Pancreas (tissue), 10 donors: ENCODE measurements around the gene FDPS. TPM values are rescaled to one million over a fixed set of nuclear protein-coding genes. Genes with fewer than 3 reads are reported as not detected.

Experiments used
- ATAC-seq, 4 donors: fragments of 200-7000 bp; cut with Tn5 transposase; one replicate each; pipeline versions ENCODE4 v1.8.0 to v1.9.1; 2020; ENCODE audit warnings: mild to moderate bottlenecking in 4 of 4, moderate library complexity in 4 of 4
- DNase-seq, 6 donors: peaks; one replicate each; pipeline ENCODE4 v3.0.0-alpha.2; 2020
- FAIRE-seq: peaks from 2 replicates; lab custom pipeline; 2012; peaks lifted over from hg19 to GRCh38; lab: Jason Lieb, UNC
- H3K27ac ChIP-seq, 4 donors: fragments of 200-600 bp; sonication (generic); 1 replicate in 3 of 4; 2 replicates in 1 of 4; pipeline versions ENCODE4 v1.5.0 to v1.8.0; 2020
- H3K27me3 ChIP-seq, 4 donors: fragments of 200-600 bp; one replicate each; pipeline ENCODE4 v1.8.0; 2021
- H3K36me3 ChIP-seq, 3 donors: fragments of 200-600 bp; sonication (generic) in 1 of 3; one replicate each; pipeline versions ENCODE4 v1.5.0 to v1.8.0; 2020 to 2021
- H3K4me1 ChIP-seq, 3 donors: fragments of 200-600 bp; one replicate each; pipeline ENCODE4 v1.8.0; 2021
- H3K4me3 ChIP-seq, 4 donors: fragments of 200-600 bp; sonication (generic) in 2 of 4; one replicate each; pipeline versions ENCODE4 v1.5.0 to v1.8.0; 2020 to 2021
- H3K9me3 ChIP-seq, 4 donors: fragments of 200-600 bp; one replicate each; pipeline ENCODE4 v1.8.0; 2021
- WGBS, 2 donors: extraction: QIAGEN DNeasy Blood & Tissue Kit; methylation state at CpG; one replicate each; pipeline ENCODE4 v1.1.7; 2013; 5-methylcytosine and 5-hydroxymethylcytosine counted together
- intact Hi-C, 3 donors: fragments of 100-400 bp; cut with DNase I; formaldehyde crosslinking; loops; one replicate each; pipeline versions ENCODE4 v1.11.1 to v1.14.2; 2022
- microRNA-seq, 2 donors: library from miRNA; unstranded; fragments of <30 nt; microRNA quantifications; one replicate each; pipeline versions ENCODE4 to v1.1.0, GENCODE V29; 2019 to 2020
- polyA plus RNA-seq, 2 donors: library from polyadenylated mRNA; stranded (reverse); fragments of 200-250 nt; gene quantifications; one replicate each; pipeline ENCODE4 v1.2.3, GENCODE V29; 2013
- total RNA-seq, 6 donors: library from RNA; stranded (reverse); fragmentation: NEBNext Ultra II Directional in 4 of 6; extraction: Animal tissue kit (Norgen Biotek cat#: 25700) in 4 of 6; gene quantifications; one replicate each; pipeline versions ENCODE4 v1.2.1 to v1.2.4, GENCODE V29; 2021 to 2023
- TF ChIP-seq, protein P1 (sequence below), 4 donors: fragments of 200-600 bp; sonication (generic) in 3 of 4; IDR thresholded peaks; one replicate each; pipeline versions ENCODE4 v1.5.0 to v1.8.0; 2021; ENCODE audit warnings: antibody characterized with exemption in 4 of 4
- donor health status: healthy with polysubstance abuse.
- donor health status: DM: no; HTN: no; CAD: no; lungs with moderate emphysema.
- donor health status: DM: no; HTN: no; CAD: no.
- donor health status: control.
- donor health status: control.
- donor health status: Bipolar disorder and iron deficiency.
- donor health status: DM: yes; HTN: yes; CAD: no.
- donor health status: DM: no; HTN: no; CAD: no.
- donor health status: DM: no; HTN: no; CAD: no.
- donor health status: DM: yes; HTN: yes; CAD: no.

FDPS gene
- total and polyA plus RNA-seq, 8 donors = 48.7 to 151 (median 70.7) TPM

DNA sequence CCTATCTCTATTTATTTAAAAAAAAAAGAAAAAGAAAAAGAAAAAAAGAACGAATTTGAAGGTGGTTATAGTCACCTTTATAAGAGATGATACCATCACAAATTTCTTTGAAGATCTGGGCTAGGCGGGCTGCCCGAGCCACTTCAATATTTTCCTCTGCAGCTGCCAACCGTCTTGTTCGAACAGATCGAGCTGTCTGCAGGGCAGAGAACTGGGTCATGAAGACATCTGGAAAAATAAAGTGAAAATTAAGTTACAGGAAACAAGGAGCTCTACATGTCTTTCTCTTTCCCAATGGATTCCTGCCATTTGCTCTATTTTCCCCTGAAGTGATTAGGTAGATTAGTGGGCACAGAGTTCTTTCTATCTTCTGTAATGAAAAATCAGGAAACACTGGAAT lies 44.0 kb downstream of the FDPS start:
- no peak overlapping the region for H3K27ac ChIP-seq
- no peaks in the 10 kb centered on the region for H3K27me3 ChIP-seq
- no peak overlapping the region for H3K4me3 ChIP-seq
- H3K4me1 ChIP-seq = no peaks in the 10 kb centered on the region
- ATAC-seq (no peak), FAIRE-seq (no peak), DNase-seq (no peak)
- WGBS, 2 donors = 87 to 92% methylated on average over 6 of the region's 6 CpGs
- H3K36me3 ChIP-seq = peaks cover 0 to 61% (median 42%) of the 10 kb centered on the region in 3 donors
- H3K9me3 ChIP-seq = no peaks in the 10 kb centered on the region
- TF ChIP-seq, protein P1, sequence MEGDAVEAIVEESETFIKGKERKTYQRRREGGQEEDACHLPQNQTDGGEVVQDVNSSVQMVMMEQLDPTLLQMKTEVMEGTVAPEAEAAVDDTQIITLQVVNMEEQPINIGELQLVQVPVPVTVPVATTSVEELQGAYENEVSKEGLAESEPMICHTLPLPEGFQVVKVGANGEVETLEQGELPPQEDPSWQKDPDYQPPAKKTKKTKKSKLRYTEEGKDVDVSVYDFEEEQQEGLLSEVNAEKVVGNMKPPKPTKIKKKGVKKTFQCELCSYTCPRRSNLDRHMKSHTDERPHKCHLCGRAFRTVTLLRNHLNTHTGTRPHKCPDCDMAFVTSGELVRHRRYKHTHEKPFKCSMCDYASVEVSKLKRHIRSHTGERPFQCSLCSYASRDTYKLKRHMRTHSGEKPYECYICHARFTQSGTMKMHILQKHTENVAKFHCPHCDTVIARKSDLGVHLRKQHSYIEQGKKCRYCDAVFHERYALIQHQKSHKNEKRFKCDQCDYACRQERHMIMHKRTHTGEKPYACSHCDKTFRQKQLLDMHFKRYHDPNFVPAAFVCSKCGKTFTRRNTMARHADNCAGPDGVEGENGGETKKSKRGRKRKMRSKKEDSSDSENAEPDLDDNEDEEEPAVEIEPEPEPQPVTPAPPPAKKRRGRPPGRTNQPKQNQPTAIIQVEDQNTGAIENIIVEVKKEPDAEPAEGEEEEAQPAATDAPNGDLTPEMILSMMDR (IDR thresholded peaks at IDR 0.05) = no peak
- intact Hi-C loops = no loop called here

DNA sequence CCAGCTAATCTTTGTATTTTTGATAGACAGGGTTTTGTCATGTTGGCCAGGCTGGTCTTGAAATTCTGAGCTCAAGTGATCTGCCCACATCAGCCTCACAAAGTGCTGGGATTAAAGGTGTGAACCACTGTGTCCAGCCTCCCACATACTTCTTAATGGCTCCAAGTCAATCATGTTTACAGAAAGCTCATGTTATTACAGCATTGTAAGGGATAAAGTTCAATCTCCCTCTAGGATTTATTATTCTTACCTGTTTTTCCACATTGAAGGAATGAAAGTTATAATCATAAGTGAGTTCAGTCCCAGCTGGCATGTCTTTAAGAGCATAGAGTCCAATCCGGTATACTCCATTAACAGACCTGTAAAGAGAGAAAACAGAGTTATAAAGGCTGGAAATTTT lies 51.4 kb downstream of the FDPS start:
- Histone ChIP-seq H3K9me3 (no peaks in the 10 kb centered on the region), H3K27ac (no peak overlapping the region), H3K27me3 (no peaks in the 10 kb centered on the region), H3K36me3 (peaks cover 0 to 36% (median 13%) of the 10 kb centered on the region in 3 donors), H3K4me1 (no peaks in the 10 kb centered on the region), H3K4me3 (no peak overlapping the region)
- 95 to 100% methylated on average over 1 of the region's 1 CpG for WGBS, 2 donors
- ATAC-seq (no peak), FAIRE-seq (no peak), DNase-seq (no peak)
- TF ChIP-seq, protein P1 (IDR thresholded peaks at IDR 0.05) = no peak
- intact Hi-C loops = no loop called here

Small RNA genes lying within 50 kb of the gene (microRNA-seq; reads per million reads assigned to microRNA genes)
- gene MIR555 = 0 reads per million in 2 donors

Other genes starting within 250 kb of the FDPS start
- 1 to 10 TPM; 2.1 to 5.6 (median 3.1) TPM for gene EFNA4, start 245.1 kb upstream of the FDPS start, total RNA-seq
- gene EFNA4, start 245.1 kb upstream of the FDPS start, polyA plus RNA-seq = 1 to 10 TPM; 6.0 to 6.2 TPM
- 1 to 10 TPM in 2 of 6 donors, under 1 TPM in 4; 0.52 to 1.2 (median 0.70) TPM for gene EFNA3, start 230.0 kb upstream of the FDPS start, total RNA-seq
- under 1 TPM; 0.72 to 0.99 TPM for gene EFNA3, start 230.0 kb upstream of the FDPS start, polyA plus RNA-seq
- gene EFNA1, start 181.0 kb upstream of the FDPS start, total RNA-seq = 10 to 100 TPM; 19.5 to 45.9 (median 30.4) TPM
- gene EFNA1, start 181.0 kb upstream of the FDPS start, polyA plus RNA-seq = 10 to 100 TPM; 47.9 to 91.7 TPM
- 10 to 100 TPM; 18.7 to 33.3 (median 26.2) TPM for gene SLC50A1, start 173.0 kb upstream of the FDPS start, total RNA-seq
- gene SLC50A1, start 173.0 kb upstream of the FDPS start, polyA plus RNA-seq = 10 to 100 TPM; 32.8 to 33.0 TPM
- 10 to 100 TPM; 39.4 to 46.5 (median 42.3) TPM for gene DPM3, start 168.3 kb upstream of the FDPS start, total RNA-seq
- gene DPM3, start 168.3 kb upstream of the FDPS start, polyA plus RNA-seq = 100 to 1,000 TPM; 211 to 227 TPM
- gene KRTCAP2, start 135.6 kb upstream of the FDPS start, total RNA-seq = 100 to 1,000 TPM in 4 of 6 donors, 10 to 100 TPM in 2; 91.8 to 119 (median 102) TPM
- 100 to 1,000 TPM; 182 to 238 TPM for gene KRTCAP2, start 135.6 kb upstream of the FDPS start, polyA plus RNA-seq
- gene TRIM46, start 135.0 kb upstream of the FDPS start, total RNA-seq = under 1 TPM; 0.19 to 0.59 (median 0.33) TPM
- 1 to 10 TPM; 1.2 to 4.1 TPM for gene TRIM46, start 135.0 kb upstream of the FDPS start, polyA plus RNA-seq
- 10 to 100 TPM in 5 of 6 donors, 1 to 10 TPM in 1; 9.9 to 31.1 (median 14.6) TPM for gene THBS3, start 101.0 kb upstream of the FDPS start, total RNA-seq
- gene THBS3, start 101.0 kb upstream of the FDPS start, polyA plus RNA-seq = 10 to 100 TPM; 69.1 to 78.6 TPM
- 10 to 100 TPM; 10.7 to 18.4 (median 15.7) TPM for gene MTX1, start 100.2 kb upstream of the FDPS start, total RNA-seq
- gene MTX1, start 100.2 kb upstream of the FDPS start, polyA plus RNA-seq = 10 to 100 TPM; 34.3 to 36.8 TPM
- gene ENTREP3, start 53.4 kb upstream of the FDPS start, total RNA-seq = 10 to 100 TPM in 2 of 6 donors, 1 to 10 TPM in 4; 6.7 to 14.4 (median 8.5) TPM
- gene ENTREP3, start 53.4 kb upstream of the FDPS start, polyA plus RNA-seq = 10 to 100 TPM in 1 of 2 donors, 1 to 10 TPM in 1; 7.9 to 11.1 TPM
- gene SCAMP3, start 46.5 kb upstream of the FDPS start, total RNA-seq = 10 to 100 TPM; 25.1 to 33.4 (median 28.0) TPM
- gene SCAMP3, start 46.5 kb upstream of the FDPS start, polyA plus RNA-seq = 10 to 100 TPM; 27.7 to 55.5 TPM
- 10 to 100 TPM; 15.7 to 39.6 (median 18.7) TPM for gene CLK2, start 35.4 kb upstream of the FDPS start, total RNA-seq
- gene CLK2, start 35.4 kb upstream of the FDPS start, polyA plus RNA-seq = 10 to 100 TPM; 81.1 to 89.4 TPM
- 1 to 10 TPM in 4 of 6 donors, under 1 TPM in 2; 0.66 to 2.6 (median 1.4) TPM for gene HCN3, start 31.4 kb upstream of the FDPS start, total RNA-seq
- 10 to 100 TPM in 1 of 2 donors, 1 to 10 TPM in 1; 4.8 to 12.0 TPM for gene HCN3, start 31.4 kb upstream of the FDPS start, polyA plus RNA-seq
- under 1 TPM in 1 of 6 donors, not detected in 5; 0.22 TPM for gene PKLR, start 7.4 kb upstream of the FDPS start, total RNA-seq
- under 1 TPM in 1 of 2 donors, not detected in 1; 0.19 TPM for gene PKLR, start 7.4 kb upstream of the FDPS start, polyA plus RNA-seq
- gene RUSC1, start 12.0 kb downstream of the FDPS start, total RNA-seq = 10 to 100 TPM in 4 of 6 donors, 1 to 10 TPM in 2; 9.2 to 19.2 (median 11.6) TPM
- gene RUSC1, start 12.0 kb downstream of the FDPS start, polyA plus RNA-seq = 10 to 100 TPM; 23.0 to 47.2 TPM